ENCODE data around the gene ROBO3.

Gene ROBO3

GRCh38 chr11:124869856-124870387 is 4.7 kb downstream of the ROBO3 start:
- TF ChIP-seq POLR2AphosphoS5 (IDR thresholded peaks at IDR 0.05; ENCODE audit: low read depth, low read length) (no peak), SIN3A (IDR thresholded peaks at IDR 0.05; ENCODE audit: borderline replicate concordance, insufficient read depth, low read length) (no peak), FOXP2 (optimal IDR thresholded peaks at IDR 0.05; ENCODE audit: borderline replicate concordance, extremely low read depth, extremely low read length, insufficient read depth) (no peak), TAF1 (IDR thresholded peaks at IDR 0.05; ENCODE audit: borderline replicate concordance, insufficient read depth, low read length) (no peak)
- TF ChIP-seq, protein P1, sequence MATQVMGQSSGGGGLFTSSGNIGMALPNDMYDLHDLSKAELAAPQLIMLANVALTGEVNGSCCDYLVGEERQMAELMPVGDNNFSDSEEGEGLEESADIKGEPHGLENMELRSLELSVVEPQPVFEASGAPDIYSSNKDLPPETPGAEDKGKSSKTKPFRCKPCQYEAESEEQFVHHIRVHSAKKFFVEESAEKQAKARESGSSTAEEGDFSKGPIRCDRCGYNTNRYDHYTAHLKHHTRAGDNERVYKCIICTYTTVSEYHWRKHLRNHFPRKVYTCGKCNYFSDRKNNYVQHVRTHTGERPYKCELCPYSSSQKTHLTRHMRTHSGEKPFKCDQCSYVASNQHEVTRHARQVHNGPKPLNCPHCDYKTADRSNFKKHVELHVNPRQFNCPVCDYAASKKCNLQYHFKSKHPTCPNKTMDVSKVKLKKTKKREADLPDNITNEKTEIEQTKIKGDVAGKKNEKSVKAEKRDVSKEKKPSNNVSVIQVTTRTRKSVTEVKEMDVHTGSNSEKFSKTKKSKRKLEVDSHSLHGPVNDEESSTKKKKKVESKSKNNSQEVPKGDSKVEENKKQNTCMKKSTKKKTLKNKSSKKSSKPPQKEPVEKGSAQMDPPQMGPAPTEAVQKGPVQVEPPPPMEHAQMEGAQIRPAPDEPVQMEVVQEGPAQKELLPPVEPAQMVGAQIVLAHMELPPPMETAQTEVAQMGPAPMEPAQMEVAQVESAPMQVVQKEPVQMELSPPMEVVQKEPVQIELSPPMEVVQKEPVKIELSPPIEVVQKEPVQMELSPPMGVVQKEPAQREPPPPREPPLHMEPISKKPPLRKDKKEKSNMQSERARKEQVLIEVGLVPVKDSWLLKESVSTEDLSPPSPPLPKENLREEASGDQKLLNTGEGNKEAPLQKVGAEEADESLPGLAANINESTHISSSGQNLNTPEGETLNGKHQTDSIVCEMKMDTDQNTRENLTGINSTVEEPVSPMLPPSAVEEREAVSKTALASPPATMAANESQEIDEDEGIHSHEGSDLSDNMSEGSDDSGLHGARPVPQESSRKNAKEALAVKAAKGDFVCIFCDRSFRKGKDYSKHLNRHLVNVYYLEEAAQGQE (IDR thresholded peaks at IDR 0.05; ENCODE audit: insufficient read depth in 1 of 2, low read depth in 2 of 2, low read length in 2 of 2): no peak

DNA sequence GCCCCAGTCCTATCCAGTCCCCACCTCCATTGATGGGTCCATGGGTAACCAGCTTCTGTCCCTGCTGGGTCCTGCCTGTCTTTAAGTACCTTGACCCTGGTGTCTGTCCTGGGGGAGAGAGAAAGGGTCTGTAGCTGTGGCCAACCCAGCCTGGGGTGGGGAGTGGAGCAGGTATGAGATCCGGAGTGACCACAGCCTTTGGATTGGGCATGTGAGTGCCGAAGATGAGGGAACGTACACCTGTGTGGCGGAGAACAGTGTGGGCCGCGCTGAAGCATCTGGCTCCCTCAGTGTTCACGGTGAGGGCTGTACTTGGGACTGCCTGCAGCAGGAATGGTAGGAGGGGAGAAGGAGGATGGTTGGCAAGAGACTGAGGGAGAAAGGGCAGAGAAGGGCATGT is 5.2 kb downstream of the ROBO3 start:
- TF ChIP-seq TAF1 (IDR thresholded peaks at IDR 0.05; ENCODE audit: borderline replicate concordance, insufficient read depth, low read length) (no peak), FOXP2 (optimal IDR thresholded peaks at IDR 0.05; ENCODE audit: borderline replicate concordance, extremely low read depth, extremely low read length, insufficient read depth) (no peak), SIN3A (IDR thresholded peaks at IDR 0.05; ENCODE audit: borderline replicate concordance, insufficient read depth, low read length) (no peak), POLR2AphosphoS5 (IDR thresholded peaks at IDR 0.05; ENCODE audit: low read depth, low read length) (no peak)
- TF ChIP-seq, protein P1 (IDR thresholded peaks at IDR 0.05; ENCODE audit: insufficient read depth in 1 of 2, low read depth in 2 of 2, low read length in 2 of 2): no peak

DNA sequence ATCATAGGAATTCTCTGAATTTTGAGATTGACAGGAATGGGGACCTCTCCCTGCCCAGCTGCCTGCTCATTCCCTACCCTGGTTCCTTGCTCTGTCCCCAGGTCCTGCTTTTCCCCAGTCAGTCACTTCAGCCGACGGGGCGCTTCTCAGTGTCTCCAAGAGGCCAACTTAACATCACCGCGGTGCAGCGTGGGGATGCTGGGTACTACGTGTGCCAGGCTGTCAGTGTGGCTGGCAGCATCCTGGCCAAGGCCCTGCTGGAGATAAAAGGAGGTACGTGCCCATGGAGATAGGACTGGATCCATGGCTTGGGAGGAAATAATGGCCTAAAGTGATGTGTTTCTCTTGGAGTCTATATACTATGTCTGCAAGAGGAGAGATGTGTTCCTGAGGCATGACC is 7.0 kb downstream of the ROBO3 start:
- TF ChIP-seq POLR2AphosphoS5 (IDR thresholded peaks at IDR 0.05; ENCODE audit: low read depth, low read length) (no peak), SIN3A (IDR thresholded peaks at IDR 0.05; ENCODE audit: borderline replicate concordance, insufficient read depth, low read length) (no peak), TAF1 (IDR thresholded peaks at IDR 0.05; ENCODE audit: borderline replicate concordance, insufficient read depth, low read length) (no peak), FOXP2 (optimal IDR thresholded peaks at IDR 0.05; ENCODE audit: borderline replicate concordance, extremely low read depth, extremely low read length, insufficient read depth) (no peak)
- TF ChIP-seq, protein P1 (IDR thresholded peaks at IDR 0.05; ENCODE audit: insufficient read depth in 1 of 2, low read depth in 2 of 2, low read length in 2 of 2): no peak

DNA sequence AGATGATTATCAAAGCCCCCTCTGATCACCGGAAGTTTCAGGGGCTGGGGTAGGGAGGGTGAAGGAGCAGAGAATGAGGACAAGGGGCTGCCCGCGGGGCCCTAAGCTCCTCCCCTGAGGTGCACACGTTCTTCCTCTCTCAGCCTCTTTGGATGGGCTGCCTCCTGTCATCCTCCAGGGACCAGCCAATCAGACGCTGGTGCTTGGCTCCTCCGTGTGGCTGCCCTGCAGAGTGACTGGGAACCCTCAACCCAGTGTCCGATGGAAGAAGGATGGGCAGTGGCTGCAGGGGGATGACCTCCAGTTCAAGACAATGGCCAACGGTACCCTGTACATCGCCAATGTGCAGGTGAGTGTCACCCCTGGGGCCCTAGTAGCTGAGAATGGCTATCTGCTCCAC is 7.5 kb downstream of the ROBO3 start:
- TF ChIP-seq, protein P1 (IDR thresholded peaks at IDR 0.05; ENCODE audit: insufficient read depth in 1 of 2, low read depth in 2 of 2, low read length in 2 of 2): no peak
- TF ChIP-seq FOXP2 (optimal IDR thresholded peaks at IDR 0.05; ENCODE audit: borderline replicate concordance, extremely low read depth, extremely low read length, insufficient read depth): no peak
- TF ChIP-seq POLR2AphosphoS5 (IDR thresholded peaks at IDR 0.05; ENCODE audit: low read depth, low read length): no peak
- no peak for TF ChIP-seq TAF1 (IDR thresholded peaks at IDR 0.05; ENCODE audit: borderline replicate concordance, insufficient read depth, low read length)
- no peak for TF ChIP-seq SIN3A (IDR thresholded peaks at IDR 0.05; ENCODE audit: borderline replicate concordance, insufficient read depth, low read length)

- TF ChIP-seq TAF1 (IDR thresholded peaks at IDR 0.05; ENCODE audit: borderline replicate concordance, insufficient read depth, low read length) (no peak), FOXP2 (optimal IDR thresholded peaks at IDR 0.05; ENCODE audit: borderline replicate concordance, extremely low read depth, extremely low read length, insufficient read depth) (no peak), POLR2AphosphoS5 (IDR thresholded peaks at IDR 0.05; ENCODE audit: low read depth, low read length) (no peak), SIN3A (IDR thresholded peaks at IDR 0.05; ENCODE audit: borderline replicate concordance, insufficient read depth, low read length) (no peak)
- TF ChIP-seq, protein P1 (IDR thresholded peaks at IDR 0.05; ENCODE audit: insufficient read depth in 1 of 2, low read depth in 2 of 2, low read length in 2 of 2): no peak
Measured at GRCh38 chr11:124873951-124874350, 8.7 kb downstream of the ROBO3 start.
